GM12874 (cell line): Measurements from ENCODE around the gene STK11.

ENCODE experiments used
- TF ChIP-seq, protein P1 (sequence below): IDR thresholded peaks from 2 replicates; pipeline ENCODE4 v1.5.1; 2011; ENCODE audit warnings: low read depth, mild to moderate bottlenecking, control low read depth, low read length, moderate library complexity; ENCODE audit not compliant: insufficient read depth

Gene STK11

DNA sequence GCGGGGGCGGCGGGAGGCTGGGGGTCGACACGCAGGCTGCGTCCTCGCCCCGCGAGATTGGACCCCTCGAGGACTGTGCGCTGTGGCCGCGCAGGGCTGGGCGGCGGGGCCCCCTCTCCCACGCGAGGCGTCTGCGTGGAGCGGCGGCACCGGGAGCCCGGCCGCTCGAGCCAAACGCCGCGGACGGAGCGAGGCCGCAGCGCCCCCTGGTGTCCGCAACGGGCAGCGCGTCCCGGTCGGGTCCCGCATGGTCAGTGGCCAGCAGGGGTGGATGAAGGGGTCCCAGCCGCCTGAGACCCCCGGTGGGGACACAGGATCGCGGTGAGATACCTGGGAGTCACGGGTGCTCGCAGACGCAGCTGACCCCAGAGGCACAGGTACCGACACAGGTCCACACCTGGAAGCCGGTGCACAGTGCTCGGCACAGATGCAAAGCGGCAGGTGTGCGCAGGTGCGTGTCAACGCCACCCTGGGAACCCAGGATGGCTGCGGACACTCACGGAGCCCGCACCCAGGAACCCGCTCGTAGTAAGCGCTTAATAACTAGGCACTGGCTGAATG, 61.4 kb downstream of the STK11 start:
- TF ChIP-seq, protein P1, sequence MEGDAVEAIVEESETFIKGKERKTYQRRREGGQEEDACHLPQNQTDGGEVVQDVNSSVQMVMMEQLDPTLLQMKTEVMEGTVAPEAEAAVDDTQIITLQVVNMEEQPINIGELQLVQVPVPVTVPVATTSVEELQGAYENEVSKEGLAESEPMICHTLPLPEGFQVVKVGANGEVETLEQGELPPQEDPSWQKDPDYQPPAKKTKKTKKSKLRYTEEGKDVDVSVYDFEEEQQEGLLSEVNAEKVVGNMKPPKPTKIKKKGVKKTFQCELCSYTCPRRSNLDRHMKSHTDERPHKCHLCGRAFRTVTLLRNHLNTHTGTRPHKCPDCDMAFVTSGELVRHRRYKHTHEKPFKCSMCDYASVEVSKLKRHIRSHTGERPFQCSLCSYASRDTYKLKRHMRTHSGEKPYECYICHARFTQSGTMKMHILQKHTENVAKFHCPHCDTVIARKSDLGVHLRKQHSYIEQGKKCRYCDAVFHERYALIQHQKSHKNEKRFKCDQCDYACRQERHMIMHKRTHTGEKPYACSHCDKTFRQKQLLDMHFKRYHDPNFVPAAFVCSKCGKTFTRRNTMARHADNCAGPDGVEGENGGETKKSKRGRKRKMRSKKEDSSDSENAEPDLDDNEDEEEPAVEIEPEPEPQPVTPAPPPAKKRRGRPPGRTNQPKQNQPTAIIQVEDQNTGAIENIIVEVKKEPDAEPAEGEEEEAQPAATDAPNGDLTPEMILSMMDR = peak; percentile 95

DNA sequence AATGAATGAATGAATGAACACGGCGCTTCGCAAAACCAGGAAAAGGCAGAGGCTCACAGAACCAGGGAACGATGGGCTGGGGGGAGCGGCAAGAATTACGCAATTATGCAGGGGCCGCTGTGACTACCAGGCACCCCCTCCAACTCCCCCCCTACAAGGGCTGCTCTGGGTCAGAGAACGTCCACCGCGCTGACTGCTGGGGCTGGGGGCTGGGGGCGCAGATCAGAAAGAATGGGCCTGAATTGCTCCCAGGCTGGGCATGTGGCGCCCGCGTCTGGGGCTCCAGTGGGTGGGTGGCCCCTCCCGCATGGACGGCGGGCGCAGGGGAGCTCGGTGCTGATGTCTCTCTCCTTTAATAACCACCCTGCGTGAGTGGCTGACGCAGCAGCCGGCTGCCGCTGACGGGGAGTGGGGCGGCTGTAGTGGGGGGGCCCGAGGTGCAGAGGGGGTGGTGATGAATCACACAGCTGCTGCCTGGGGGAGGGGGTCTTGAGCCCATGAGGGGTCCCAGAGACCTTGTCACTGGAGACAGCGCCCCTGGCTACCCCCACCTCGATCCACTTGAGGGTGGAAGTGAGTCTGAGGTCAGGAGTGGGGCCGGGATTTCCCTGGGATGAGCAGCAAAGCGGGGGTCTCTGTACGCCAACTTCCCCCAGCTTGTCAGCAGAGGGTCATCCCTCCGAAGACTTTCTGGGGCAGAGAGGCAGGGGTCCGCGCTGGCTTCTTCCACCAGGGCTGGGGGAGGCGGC, 62.1 kb downstream of the STK11 start:
- TF ChIP-seq, protein P1 = no peak

DNA sequence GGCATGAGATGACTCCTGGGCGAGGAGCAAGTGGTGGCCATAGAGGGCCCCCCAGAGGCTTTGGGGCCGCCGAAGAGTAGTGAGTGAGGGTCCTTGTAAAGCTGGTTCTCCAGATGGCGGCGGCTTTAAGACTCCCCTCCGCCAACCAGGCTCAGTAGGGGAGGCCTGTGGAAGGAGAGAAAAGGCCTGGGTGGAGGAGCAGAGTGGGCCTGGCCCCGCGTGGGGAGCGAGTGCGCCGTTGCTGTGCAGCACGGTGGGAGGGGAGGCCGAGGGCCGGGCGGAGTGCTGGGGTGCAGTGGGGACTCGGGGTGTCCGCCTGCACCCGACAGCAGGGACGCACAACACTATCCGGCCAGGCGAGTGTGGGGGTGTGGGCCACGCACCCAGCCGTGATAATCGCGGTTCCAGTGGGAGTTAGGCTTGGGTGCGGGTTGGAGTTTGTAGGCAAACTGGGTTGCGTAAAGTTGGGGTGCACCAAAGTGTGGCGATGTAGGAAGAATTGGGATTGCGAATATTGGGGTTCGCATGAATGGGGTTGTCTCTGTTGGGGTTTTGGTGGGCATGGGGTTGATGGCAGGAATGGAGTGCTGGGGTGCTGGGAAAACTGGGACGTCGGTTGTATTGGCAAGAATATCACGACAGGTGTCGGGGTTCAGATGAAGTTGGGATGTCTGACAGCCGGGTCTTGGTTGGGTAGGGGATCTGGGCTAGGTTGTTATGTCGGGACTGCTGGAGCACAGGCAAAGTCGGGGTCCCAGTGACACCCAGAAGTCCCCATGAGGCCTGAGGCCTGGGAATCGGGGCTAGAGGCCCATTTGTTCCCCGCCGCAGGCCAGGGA, 62.9 kb downstream of the STK11 start:
- TF ChIP-seq, protein P1 = no peak

DNA sequence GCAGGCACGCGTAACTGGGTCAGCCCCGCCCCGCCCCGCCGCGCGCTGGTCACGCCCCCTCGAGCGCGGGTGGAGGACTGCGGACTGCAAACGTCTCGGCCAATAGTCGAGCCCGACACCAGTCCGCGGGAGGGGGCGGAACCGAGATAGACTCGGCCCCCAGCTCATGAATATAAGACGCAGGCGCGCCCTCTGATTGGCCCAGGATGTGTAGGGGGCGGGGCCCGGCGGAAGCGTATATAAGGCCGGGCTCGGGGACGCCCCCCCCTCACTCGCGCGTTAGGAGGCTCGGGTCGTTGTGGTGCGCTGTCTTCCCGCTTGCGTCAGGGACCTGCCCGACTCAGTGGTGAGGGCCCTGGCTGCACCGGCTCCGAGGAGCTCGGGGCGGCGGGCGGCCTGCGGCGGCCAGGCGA, 63.5 kb downstream of the STK11 start, which contains the start of gene CIRBP:
Gene CIRBP (plus strand): TSS at position 268 of the 413 bp plus-strand sequence. CDS start 1,602 bp downstream, outside the sequence.
- TF ChIP-seq, protein P1 = no peak

DNA sequence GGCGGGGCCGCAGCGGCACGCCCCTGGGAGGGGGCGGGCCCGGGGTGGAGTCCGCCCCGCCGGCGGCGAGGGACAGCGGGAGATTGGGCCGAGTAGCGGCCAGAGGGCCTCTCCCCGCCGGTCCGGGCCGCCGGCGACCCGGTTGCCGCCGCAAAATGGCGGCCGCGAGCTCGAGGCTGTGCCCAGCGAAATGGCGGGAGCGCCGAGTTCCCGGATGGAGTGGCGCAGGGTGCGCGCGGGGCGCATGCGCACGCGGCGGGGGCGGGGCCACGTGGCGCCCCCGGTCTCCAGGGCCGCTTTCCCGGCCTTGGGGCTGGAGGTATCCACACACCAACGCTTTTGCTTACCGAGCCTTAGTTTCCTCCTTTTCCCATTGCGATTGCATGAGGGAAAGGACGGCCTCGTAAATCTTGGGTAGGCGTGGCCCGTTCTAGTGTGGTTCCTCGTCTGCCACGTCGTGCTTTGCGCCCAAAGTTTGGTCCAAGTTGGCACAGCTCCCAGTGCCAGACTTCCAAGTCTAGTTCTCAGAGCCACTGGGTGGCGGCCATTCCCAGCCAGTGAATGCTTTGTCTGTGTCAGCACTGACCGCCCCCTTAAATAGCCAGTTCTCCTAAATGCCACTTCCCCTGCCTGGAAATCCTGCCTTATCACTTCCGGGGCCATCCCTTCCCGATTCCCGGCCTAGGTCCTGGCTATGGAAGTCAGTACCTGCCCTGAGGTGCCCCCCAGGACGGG, 64.1 kb downstream of the STK11 start:
- TF ChIP-seq, protein P1 = no peak

DNA sequence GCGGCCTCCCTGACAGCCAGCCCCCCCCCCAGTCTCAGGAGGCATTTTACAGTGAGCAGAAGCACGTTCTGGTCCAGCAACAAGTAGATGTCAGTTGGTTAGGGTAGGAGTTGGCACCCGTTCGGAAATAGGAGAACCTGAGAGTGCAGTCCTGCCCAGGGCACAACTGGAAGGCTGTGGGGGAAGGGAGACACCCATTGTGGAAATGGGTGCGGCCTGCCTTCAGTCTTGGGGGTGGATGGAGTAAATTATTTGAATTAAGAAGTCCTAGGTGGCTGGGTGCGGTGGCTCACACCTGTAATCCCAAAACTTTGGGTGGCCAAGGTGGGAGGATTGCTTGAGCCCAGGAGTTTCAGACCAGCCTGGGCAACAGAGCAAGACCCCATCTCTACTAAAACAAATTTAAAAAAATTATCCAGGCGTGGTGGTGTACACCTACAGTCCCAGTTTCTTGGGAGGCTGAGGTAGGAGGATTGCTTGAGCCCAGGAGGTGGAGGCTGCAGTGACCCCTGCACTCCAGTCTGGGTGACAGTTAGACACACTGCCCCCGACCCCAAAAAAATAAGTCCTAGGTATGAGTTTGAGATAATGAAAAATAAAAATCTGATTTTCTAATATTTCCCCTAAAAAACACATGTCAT, 64.8 kb downstream of the STK11 start:
- TF ChIP-seq, protein P1 = no peak
